HG03066 (cell line): Measurements from ENCODE around the gene GALNT17.

Source experiments
- ATAC-seq: cut with Tn5 transposase; IDR thresholded peaks from one replicate; pipeline ENCODE4 v1.9.1; 2021; ENCODE audit warnings: low read depth; ENCODE audit not compliant: unreplicated experiment

Gene GALNT17

DNA sequence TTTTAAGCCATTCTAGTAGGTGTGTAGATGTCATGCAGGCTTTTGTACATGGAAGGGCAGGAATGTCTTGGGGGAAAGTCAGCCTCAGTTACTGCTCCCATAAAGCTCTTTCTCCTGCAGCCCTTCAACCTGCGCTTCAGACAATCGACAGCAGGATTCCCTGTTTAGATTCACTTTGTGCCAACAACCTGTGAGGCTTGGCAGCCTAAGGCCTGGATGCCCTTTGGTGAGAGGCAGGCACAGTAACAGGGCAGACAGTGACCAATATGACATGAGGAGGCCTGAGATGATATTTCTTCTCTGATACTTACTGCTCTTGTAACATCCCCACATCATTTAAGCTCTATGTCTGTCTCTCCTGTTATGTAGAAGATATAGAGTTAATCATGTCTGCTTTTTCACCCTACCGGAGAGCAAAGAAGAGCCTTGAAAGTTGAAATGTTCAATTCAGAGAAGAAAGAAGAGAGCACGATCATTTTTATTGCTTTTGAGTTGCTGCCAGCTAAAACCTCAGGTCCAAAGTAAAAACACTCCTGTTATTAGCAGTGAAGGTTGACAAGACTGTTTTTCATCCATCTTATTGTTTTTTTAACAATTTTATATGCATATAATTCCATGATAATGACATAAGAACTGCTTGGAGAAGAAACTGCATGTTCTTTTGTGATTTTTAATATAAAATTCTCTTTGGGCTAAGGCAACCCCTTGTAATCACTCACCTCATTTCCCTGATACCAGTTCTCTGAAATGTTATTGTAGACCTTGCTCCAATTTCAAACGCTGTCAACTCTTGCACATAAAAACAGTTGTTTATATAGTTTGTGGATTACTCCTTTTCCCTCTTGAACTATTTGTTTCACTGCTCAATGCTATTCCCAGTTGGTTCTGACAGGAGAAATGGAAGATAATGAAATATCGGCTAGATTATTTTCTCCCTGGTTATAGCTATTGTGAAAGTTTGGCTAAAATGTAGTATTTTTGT is 140.9 kb downstream of the GALNT17 start:
- no peak for ATAC-seq

DNA sequence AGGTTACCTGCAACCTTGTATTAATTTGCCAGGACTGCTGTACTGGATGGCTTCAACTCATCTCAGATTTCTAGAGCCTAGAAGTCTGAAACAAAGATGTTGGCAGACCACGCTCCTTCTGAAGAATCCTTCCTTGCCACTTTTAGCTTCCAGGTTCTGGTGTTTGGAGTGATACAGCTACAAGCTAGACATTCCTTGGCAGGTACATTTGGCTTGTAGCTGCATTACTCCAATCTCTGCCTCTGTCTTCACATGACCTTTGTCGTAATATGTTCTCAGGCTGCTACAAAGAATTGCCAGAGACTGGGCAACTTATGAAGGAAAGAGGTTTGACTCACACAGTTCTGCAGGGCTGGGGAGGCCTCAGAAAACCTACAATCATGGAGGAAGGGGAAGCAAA is 146.3 kb downstream of the GALNT17 start:
- ATAC-seq, result no peak

DNA sequence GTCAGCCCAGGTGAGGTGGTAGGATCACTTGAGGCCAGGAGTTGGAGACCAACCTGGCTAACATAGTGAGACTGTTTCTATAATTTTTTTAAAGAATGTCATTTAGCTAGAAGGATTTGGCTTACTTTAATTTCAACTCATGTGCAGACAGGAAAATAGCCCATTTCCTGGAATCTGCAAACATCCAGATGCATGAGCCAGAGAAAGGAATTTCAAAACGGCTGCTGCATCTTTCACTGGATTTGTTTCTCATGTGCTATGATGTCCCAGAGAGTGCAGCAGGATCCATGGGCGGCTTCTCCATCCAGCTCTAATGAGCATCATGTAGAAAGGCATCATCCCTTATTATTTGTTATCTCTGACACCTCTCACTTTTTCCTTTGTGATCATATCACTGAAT is 149.3 kb downstream of the GALNT17 start:
- no peak for ATAC-seq

DNA sequence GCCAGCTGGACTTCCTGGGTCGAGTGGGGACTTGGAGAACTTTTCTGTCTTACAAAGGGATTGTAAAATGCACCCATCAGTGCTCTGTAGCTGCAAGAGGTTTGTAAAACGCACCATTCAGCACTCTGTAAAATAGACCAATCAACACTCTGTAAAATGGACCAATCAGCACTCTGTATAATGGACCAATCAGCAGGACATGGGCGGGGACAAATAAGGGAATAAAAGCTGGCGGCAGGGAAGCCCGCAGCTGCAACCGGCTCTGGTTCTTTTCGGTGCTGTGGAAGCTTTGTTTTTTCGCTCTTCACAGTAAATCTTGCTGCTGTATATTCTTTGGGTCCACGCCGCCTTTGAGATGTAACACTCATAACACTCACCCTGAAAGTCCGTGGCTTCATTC is 151.9 kb downstream of the GALNT17 start:
- no peak for ATAC-seq

DNA sequence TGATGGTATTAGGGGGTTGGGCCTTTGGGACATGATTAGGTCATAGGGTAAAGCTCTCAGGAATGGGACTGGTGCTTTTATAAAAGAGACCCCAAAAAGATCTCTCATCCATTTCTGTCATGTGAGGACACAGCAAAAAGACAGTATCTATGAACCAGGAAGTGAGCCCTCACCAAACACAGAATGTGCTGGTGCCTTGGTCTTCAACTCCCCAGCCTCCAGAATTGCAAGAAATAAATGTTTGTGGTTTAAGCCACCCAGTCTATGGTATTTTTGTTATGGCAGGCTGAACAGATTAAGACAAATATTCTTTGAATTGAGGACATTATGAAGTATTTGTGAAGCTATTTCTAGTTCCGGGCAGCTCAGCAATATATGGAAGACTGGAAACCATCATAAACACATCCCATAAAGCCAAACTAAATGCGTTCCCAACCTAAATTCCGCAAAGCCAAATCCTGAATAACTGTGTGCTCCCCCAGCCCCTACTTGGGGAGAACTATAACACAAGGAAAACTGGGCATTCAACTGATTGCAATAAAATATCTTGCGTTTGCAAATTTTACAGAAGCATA is 153.7 kb downstream of the GALNT17 start:
- ATAC-seq, result no peak

DNA sequence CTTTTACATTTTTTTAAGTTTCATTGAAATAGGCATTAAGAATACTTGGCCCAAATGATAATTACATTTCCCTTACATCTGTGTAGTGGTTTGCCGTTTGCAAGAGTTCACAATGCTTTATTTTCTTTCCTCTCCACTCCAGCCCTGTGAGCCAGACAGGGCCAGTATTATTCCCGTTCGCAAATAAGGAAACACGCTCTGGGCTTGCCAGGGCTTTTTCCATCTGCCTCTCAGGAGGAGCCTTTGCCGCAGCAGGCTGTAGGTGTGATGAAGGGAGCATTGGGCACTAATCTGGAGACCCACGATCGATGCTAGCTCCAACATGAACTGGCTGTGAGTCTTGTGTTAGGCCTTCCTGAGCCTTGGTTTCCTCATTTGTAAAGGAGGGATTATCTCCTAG is 154.4 kb downstream of the GALNT17 start:
- no peak for ATAC-seq

DNA sequence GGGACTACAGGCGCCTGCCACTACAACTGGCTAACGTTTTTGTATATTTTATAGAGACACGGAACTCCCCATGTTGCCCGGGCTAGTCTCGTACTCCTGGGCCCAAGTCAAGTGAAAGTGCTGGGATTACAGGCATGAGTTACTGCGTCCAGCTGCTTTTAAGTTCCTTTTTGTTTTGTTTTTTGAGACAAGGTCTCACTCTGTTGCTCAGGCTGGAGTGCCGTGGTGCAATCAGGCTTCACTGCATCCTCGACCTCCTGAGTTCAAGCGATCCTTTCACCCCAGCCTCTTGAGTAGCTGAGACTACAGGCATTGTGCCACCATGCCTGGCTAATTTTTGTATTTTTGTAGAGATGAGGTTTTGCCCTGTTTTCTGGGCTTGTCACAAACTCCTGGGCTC is 155.0 kb downstream of the GALNT17 start:
- no peak for ATAC-seq

DNA sequence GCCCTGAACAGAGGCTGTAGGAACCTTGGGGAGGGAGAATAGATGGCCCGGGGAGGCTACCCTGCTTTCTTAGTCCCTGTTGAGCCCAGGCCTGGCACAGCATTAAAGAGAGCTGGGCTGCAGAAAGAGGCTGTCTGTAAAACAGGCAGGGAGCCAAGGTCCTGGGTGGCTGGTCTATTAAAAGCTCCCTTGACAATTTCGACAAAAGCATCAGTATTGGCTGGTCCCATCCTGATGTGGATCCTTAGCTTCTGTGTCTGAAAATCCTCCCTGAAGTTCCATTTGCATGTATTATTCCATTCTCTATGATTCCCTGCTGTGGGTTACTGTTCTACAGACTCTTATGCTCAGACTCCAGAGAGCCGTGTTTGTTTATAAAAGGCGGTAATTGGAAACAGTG is 158.5 kb downstream of the GALNT17 start:
- no peak for ATAC-seq

DNA sequence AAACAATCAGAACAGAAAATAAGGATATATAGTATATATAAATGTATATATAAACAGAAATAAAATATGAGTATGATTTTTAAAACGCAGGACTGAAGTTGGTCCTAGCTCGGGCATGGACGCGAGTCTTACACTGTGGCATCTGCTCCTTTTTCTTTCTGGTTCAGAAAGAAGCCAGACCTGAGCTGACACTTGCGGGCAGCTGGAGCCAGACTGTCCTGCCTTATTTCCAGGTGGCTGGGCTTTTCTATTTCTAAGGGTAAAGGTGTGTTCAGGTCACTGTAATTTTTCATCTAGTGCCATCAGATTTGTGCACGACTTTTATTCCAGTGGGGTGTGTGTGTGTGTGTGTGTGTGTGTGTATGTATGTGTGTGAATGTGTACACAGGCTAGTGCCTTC is 166.4 kb downstream of the GALNT17 start:
- no peak for ATAC-seq

DNA sequence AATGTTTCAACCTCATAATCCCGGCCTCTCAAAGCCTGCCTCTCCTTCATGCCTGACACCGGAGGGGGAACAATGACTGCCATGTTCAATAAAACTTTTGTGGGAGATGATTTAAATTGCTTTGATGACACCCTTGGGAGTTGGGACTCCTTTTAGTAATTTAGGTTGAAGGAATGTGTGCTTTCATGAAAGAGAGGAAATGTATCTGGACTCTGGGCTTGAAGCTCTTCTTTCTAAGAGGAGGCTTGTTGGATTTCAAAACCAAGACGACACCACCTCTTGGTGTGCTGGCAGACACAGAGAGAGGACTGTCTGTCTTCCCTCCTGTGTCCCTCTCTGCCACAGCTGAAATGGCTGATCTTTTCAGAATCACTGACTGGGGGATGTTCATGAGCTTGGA is 168.1 kb downstream of the GALNT17 start:
- ATAC-seq, result no peak

DNA sequence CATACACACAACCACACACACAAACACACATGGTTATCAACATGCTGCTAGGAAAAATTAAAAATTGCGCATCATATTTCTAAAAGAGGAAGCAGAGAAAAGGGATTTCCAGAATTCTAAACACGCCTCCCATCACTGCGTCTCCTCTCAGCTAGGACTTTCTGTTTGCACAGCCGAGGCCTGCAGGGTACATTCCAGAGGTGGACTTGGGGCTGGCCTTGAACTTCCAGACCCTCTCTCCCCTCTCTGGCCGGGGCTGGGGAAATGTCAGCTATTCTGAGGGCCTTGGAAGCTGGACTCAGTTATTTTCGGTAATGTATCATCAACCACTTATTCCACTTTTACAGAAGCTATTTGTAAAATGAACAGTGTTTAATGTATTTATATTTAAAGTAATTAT is 168.7 kb downstream of the GALNT17 start:
- no peak for ATAC-seq

DNA sequence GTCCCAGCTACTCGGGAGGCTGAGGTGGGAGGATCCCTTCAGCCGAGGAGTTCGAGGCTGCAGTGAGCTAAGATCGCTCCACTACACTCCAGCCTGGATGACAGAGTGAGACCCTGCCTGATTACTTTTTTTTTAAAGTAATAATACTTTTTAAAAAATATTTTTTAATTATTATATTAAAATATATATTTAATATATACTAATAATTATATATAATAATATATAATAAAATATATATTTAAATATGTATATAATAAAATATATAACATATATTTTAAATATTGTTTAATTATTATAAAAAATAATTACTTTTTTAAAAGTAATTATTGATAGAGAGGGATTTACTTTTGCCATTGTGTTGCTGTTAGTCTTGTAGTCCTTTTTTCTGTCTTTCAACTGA is 169.2 kb downstream of the GALNT17 start:
- ATAC-seq, result no peak

DNA sequence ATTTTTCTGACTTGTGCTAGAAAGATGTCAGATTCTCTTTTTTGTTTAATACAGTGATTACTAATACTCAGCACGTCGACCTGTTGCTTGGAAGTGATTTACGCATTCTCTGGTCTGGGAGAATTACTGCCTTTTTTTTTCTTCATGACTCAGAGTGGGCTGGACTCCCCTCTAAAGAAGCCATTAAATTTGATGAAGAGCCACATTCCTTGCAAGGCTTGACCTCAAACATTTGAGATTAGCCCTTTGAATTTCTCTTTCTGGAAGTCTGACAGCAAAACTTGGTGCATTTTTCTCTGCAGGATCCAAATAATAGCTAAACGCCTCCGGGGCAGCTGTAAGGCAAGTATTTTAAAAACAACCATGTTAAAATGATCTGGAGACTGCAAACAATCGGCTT is 171.6 kb downstream of the GALNT17 start:
- ATAC-seq, result no peak

DNA sequence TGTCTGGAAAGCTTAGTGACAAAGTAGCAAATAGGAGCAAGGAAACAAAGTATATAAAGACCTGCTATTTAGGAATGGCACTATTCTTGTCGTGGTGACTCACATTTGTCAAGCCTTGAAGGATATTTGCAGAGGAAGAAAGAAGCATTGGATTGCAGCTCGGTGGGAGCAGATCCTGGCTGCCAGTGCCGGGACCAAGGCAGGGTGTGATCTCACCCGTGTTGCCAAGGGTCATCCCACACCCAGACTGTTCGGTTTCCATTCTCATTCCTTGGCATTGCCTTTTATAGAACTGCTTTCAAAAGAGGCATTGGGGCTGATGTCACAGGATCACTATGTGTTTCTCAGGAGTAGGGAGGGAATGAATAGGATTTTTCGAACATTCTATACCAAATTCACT is 176.2 kb downstream of the GALNT17 start:
- ATAC-seq, result no peak

DNA sequence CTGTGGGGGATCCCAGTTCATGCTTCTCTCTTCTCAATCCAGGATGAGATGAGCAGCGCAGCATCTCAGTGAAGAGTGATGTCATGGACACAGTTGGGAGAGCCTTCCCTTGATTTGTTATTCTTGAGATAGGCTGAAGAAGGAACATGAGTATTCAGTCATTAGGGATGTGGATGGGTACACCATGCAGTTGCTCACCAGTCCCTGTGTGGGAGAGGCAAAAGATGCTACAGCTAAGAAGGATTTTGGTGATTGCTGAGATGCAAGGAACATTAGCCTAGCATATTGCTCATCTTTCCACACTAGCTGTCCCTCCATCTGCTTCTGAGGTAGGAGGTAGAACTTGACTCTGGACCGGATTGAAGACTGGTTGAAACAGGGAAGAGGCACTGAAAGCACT is 179.6 kb downstream of the GALNT17 start:
- no peak for ATAC-seq

DNA sequence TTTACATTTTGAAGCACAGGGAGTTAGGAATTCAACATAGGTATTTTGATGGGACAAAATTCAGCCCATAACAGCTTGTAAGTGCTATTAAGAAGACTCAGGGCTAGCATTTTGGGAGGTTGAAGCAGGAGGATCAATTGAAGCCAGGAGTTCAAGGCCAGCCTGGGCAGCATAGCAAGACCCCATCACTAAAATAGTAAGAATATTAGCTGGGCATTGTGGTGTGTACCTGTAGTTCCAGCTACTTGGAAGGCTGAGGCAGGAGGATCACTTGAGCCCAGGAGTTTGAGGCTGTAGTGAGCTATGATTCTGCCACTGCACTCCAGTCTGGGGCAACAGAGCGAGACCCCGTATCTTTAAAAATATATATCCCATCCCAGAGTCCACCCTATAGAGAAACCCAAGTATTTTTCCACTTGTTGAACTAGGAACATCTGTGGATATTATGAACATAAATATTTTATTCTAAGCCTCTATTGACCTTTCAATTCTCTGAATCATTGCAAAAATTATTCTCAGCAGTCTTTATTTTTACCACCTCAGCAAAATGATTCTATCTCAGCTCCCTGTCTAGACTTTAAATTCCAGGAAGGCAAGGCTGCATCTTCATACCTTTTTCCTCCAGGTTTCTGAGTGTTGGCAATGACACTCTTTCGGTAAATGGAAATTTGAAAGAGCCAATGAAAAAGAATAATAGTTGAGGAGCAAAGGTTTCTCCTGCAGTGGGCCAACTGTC is 181.0 kb downstream of the GALNT17 start:
- ATAC-seq, result no peak

DNA sequence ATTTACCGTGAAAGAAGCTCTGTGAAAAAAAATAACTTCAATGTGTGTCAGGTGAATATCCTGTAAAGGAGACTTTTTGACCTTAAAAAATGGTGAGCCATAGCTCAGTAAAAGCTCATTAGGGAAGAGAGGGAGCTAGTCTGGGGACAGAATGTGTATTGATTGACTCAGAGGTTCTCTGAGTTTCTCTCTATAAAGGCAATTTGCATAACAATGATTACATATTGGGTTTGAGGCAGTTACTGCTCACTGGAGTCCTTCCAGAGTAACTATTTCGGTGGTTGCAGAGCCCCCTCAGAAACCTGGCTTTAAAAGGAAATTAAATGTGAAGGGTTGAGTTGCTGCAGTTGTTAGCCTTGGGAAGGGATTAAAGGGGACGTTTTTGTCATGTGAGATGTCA is 181.6 kb downstream of the GALNT17 start:
- no peak for ATAC-seq

DNA sequence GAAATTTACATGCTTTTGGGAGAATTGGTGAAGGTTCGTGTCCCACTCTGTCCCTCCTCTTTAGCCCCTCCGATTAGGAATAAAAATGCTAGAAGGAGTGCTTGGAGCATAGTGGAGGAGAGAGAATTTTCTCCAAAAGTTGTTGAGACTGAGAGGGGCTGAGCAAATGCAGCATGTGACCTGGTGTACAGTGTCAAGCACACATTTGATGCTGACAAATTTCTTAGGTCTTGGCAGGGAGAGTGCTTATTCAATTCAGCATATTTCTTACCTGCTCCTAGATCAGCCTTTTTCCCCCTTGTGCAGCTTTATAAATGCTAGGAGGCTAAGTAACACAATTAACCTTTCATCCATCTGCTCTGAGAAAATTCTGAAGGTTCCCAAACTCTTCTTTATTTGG is 189.0 kb downstream of the GALNT17 start:
- no peak for ATAC-seq

DNA sequence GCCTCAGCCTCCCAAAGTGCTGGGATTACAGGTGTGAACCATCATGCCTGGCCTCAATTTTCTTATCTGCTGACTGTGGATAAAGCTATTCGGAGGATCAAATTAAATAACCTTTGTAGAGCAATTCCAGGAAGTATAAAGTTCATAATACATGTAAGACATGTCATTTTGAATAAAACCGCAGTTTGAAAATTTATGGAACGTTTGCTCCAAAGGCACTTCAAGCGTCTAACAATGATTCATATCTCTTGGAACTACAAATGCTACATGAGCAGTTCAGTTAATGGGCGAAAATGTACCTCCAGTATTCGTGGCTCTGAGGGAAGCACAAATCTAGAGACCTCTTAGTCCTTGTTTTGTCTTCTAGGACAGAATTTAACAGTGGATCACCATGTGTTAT is 190.3 kb downstream of the GALNT17 start:
- no peak for ATAC-seq

DNA sequence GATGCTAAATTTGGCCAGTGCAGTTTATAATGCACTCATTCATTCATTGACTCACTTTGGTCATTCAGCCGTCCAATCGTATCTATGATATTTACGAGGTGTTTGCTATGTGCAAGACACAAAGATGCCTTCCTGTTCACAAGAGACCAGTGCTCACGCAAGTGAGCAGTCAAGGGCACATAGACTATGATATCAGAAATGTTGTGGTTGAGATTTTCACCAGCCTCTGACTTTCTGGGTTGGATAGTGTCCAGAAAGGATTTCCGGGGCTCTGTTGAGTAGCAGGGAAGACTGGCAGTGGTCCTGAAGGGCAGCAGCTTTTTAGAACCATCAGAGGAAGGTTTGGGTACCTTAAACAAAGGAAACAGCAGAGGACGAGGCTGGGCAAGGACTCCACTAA is 191.8 kb downstream of the GALNT17 start:
- ATAC-seq, result no peak

DNA sequence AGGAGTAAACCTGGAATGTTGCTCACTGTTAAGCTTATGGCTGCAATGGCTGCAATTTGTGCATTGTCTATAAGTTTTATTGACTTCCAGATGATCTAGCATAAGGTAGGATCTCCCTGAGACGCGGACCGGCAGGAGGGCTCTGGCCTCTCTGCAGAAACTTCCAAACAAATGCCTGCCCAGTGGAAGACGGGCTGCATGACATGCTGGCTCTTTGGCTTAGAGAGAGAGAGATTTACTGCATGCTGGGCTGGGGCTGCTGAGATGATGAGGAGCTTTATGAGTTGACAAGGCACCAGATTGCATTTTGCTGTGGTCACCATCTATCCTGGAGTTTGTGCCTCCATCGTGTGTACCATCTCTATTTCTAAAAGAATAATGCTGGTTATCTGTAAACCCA is 193.2 kb downstream of the GALNT17 start:
- ATAC-seq, result no peak

DNA sequence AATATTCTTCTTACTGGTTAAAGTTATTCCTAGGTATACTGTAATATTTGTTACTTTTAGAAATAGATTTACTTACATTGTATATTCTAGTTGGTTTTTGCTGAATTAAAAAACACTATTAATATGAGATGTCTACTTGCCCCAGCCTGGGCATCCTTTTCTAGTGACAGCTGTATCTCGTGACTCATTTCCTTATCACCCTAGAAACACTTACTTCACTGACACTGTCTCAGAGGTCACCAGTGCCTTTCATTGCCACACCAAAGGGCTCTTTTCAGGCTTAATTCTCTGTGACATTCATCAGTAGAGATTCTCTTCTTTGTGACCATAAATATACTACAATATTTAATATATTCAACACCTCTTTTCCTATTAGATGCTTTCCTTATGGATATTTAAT is 194.7 kb downstream of the GALNT17 start:
- no peak for ATAC-seq
